ENCODE results near the gene USP30. TPM values are rescaled to one million over a fixed set of nuclear protein-coding genes. Genes with fewer than 3 reads are reported as not detected.
"Not testable (repeated sequence)": the region's sequence is repeated elsewhere in the genome, so short reads cannot be mapped to it uniquely, and the experiment has no call there.

The USP30 gene
- total and polyA plus RNA-seq, 8 donors, result 3.2 to 41.4 (median 10.9) TPM

DNA sequence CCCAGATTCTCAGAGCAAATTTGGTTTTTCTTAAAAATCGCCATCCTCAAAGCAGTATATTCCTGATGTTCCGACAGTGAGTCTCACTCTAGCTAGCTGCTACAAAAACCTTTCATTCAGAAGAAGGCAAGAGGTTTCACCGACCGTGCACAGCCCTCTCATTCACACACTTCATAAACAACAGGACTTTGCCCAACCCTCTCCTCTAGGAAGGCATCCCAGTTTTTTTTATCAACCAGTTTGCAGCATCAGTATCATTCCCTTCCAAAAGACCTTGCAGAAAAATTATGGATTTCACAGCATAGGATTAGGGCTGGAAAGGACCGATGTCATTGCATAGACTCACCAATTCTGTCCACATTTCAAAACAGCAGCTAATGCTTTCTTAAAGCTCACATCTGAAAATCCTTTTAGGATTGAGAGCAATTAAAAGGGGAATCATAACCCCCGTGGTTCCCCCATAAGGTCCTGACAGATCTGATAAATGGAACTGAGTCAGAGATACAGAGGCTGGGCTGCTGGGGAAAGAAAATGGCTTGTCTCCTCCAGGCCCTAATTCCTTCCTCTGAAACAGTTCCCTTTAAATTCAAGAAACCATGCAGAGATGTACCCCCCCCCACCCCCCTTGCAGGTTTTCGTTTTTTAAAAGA lies 32.1 kb upstream of the USP30 start:
- TF ChIP-seq CTCF (IDR thresholded peaks at IDR 0.05), result no peak
- no peak for TF ChIP-seq POLR2AphosphoS5 (IDR thresholded peaks at IDR 0.05)
- no peak for TF ChIP-seq EP300 (IDR thresholded peaks at IDR 0.05)
- TF ChIP-seq POLR2A (IDR thresholded peaks at IDR 0.05), result no peak
- H3K27ac ChIP-seq, result peak overlapping the region in 1 of 5 donors; percentile 8
- DNase-seq, result no peak
- H3K4me3 ChIP-seq, result no peak overlapping the region
- no peaks in the 10 kb centered on the region for H3K9me3 ChIP-seq
- intact Hi-C loops (cut with DNase I; ENCODE audit: low total_unique reads), result no loop called here
- peaks cover 0 to 8% (median 6%) of the 10 kb centered on the region in 4 donors for H3K4me1 ChIP-seq
- 55 to 66% (median 59%) methylated on average over 7 of the region's 7 CpGs for WGBS, 5 donors
- no peaks in the 10 kb centered on the region for H3K36me3 ChIP-seq
- H3K27me3 ChIP-seq, result peaks cover 0 to 53% (median 4%) of the 10 kb centered on the region in 3 donors

DNA sequence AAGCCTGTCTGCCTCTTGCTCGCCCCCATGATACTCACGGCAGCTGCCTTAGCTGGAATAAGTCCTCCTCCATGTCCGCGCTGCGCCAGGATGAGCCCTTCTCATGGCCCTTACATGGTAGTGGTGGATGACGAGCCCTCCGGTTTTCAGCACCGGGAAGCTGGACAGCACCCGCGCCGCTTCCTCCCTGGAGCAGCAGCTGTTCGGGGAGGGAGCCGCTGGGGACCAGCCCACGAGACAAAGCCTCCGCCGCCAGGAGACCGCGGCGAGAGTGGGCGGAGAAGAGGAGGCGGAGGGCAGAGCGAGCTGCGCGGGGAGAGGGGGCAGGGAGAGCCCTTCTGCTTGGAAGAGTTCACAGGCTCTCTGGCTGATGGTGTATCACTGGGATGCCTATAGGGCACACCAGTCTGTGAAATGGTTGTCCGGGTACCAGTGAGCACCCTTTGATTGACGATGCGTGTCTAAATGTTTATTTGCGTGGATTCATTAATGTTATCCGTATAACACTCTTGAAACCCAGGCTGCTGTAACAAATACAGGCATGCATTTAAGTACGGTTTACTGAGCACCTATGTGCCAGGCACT lies 31.5 kb upstream of the USP30 start, which contains the start of gene SVOP:
TSS of gene SVOP (minus strand) at position 273 of the 585 bp plus-strand sequence. CDS start at position 73, 200 bp downstream.
- DNase-seq, result peak; percentile 58 to 95

DNA sequence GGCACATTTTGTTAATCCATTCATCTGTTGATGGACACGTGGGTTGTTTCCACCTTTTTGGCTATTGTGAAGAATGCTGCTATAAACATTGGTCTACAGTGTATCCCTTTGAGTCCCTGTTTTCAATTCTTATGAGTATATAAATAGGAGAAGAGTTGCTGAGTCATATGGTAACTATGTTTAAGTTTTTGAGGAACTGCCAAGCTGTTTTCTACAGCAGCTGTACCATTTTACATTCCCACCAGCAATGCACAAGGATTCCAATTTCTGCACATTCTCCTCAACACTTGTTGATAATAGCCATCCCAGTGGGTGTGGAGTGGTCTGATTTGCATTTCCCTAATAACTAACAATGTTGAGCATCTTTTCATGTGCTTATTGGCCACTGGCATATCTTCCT lies 24.6 kb upstream of the USP30 start:
- intact Hi-C loops (cut with DNase I; ENCODE audit: low total_unique reads), result no loop called here
- TF ChIP-seq CTCF (IDR thresholded peaks at IDR 0.05), result no peak
- no peak for TF ChIP-seq POLR2A (IDR thresholded peaks at IDR 0.05)
- no peak for TF ChIP-seq EP300 (IDR thresholded peaks at IDR 0.05)
- TF ChIP-seq POLR2AphosphoS5 (IDR thresholded peaks at IDR 0.05), result no peak
- Histone ChIP-seq H3K9me3 (no peaks in the 10 kb centered on the region), H3K4me1 (no peaks in the 10 kb centered on the region), H3K27ac (no peak overlapping the region), H3K27me3 (peaks cover 0 to 11% (median 4%) of the 10 kb centered on the region in 3 donors), H3K36me3 (no peaks in the 10 kb centered on the region), H3K4me3 (no peak overlapping the region)
- DNase-seq, result peak in 1 of 2 donors; percentile 4
- WGBS, 5 donors, result 31 to 44% (median 37%) methylated on average over 1 of the region's 1 CpG

More for the DNA sequence above, 31.5 kb upstream of the USP30 start, which contains the start of gene SVOP:
- H3K27ac ChIP-seq, result peak within 1 kb of the TSS in 1 of 5 donors; percentile 8
- H3K4me3 ChIP-seq, result no peak within 1 kb of the TSS
- H3K4me1 ChIP-seq, result peaks cover 0 to 8% (median 6%) of the 10 kb centered on the region in 4 donors
- TF ChIP-seq EP300 (IDR thresholded peaks at IDR 0.05), result no peak
- TF ChIP-seq POLR2AphosphoS5 (IDR thresholded peaks at IDR 0.05), result peak in 1 of 3 donors; percentile 59
- TF ChIP-seq POLR2A (IDR thresholded peaks at IDR 0.05), result no peak
- TF ChIP-seq CTCF (IDR thresholded peaks at IDR 0.05), result no peak
- no peaks in the 10 kb centered on the region for H3K36me3 ChIP-seq
- WGBS, 5 donors, result 5 to 9% (median 7%) methylated on average over 27 to 30 of the region's 30 CpGs
- H3K27me3 ChIP-seq, result peaks cover 0 to 46% (median 4%) of the 10 kb centered on the region in 3 donors
- intact Hi-C loops (cut with DNase I; ENCODE audit: low total_unique reads), result no loop called here
- no peaks in the 10 kb centered on the region for H3K9me3 ChIP-seq

DNA sequence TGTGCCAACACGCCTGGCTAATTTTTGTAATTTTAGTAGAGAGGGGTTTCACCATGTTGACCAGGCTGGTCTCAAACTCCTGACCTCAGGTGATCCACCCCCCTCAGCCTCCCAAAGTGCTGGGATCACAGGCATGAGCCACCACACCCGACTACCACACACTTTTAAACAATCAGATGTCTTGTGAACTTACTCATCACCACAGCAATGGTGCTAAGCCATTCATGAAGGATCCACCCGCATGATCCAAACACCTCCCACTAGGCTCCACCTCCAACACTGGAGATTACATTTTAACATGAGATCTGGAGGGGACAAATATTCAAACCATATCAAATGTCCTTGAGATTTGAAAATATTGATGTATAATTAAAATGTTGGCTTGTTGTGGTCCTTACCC lies 23.8 kb upstream of the USP30 start:
- WGBS, 5 donors, result 36 to 66% (median 52%) methylated on average over 2 to 3 of the region's 3 CpGs
- H3K36me3 ChIP-seq; H3K27ac ChIP-seq; intact Hi-C loops (cut with DNase I; ENCODE audit: low total_unique reads); H3K4me1 ChIP-seq; H3K4me3 ChIP-seq; H3K27me3 ChIP-seq; DNase-seq; H3K9me3 ChIP-seq: not testable (repeated sequence)

DNA sequence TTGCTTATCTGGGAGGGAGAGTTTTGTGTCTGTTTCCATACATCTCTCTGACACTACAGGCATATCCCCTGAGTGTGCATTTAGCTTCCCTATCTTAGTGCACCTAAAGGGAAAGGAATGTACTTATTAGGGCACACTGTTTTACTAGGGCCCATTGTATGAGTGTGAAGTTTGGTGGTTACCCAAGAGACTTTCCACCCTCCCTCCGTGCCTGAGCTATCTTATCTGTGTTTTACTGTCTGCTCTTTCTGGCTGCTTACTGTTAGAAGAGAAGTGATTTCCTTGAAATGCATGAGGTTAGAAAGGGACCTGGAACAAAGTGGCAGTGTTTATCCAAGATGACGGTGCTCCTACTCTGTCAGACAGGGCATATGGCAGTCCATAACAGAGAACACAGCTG lies 23.0 kb upstream of the USP30 start:
- Histone ChIP-seq H3K4me3 (no peak overlapping the region), H3K36me3 (no peaks in the 10 kb centered on the region), H3K27me3 (peaks cover 0 to 7% (median 4%) of the 10 kb centered on the region in 3 donors), H3K4me1 (no peaks in the 10 kb centered on the region), H3K27ac (no peak overlapping the region), H3K9me3 (no peaks in the 10 kb centered on the region)
- no peak for TF ChIP-seq POLR2AphosphoS5 (IDR thresholded peaks at IDR 0.05)
- TF ChIP-seq EP300 (IDR thresholded peaks at IDR 0.05), result no peak
- no peak for TF ChIP-seq CTCF (IDR thresholded peaks at IDR 0.05)
- TF ChIP-seq POLR2A (IDR thresholded peaks at IDR 0.05), result no peak
- intact Hi-C loops (cut with DNase I; ENCODE audit: low total_unique reads), result no loop called here
- no peak for DNase-seq
- WGBS, 5 donors, result 20 to 53% (median 33%) methylated on average over 2 of the region's 2 CpGs
